K562 (cell line): ENCODE measurements around the gene GNAZ. TPM values are rescaled to one million over a fixed set of nuclear protein-coding genes. Genes with fewer than 3 reads are reported as not detected.
A peak's percentile ranks its signal among the peaks of the same experiment; 100 is the strongest.

Source experiments
- CTCF ChIP-seq, 3 experiments: IDR thresholded peaks in 2 of 3; conservative IDR thresholded peaks in 1 of 3; 2 replicates each; pipeline ENCODE4 v1.5.1; 2011 to 2012; ENCODE audit warnings: low read length in 3 of 3, mild to moderate bottlenecking in 3 of 3, control low read depth in 2 of 3, improper control_type of control experiment in 1 of 3, inconsistent platforms in 1 of 3, low read depth in 1 of 3, mixed read lengths in 1 of 3, moderate library complexity in 1 of 3; ENCODE audit not compliant: insufficient read depth in 2 of 3
- HMG20A ChIP-seq: fragments of 450-650 bp; formaldehyde crosslinking; conservative IDR thresholded peaks from 2 replicates; pipeline ENCODE4 v1.4.0; 2020; ENCODE audit warnings: mild to moderate bottlenecking, mixed read lengths
- HNRNPL ChIP-seq: fragments of 200-400 bp; formaldehyde crosslinking; IDR thresholded peaks from 2 replicates; pipeline ENCODE4 v1.6.1; 2017; ENCODE audit warnings: low read depth, mild to moderate bottlenecking, low read length
- KAT7 ChIP-seq: sonication (generic); formaldehyde crosslinking; IDR thresholded peaks from 2 replicates; pipeline ENCODE4 v1.8.0; 2022; ENCODE audit warnings: missing genetic modification reagents, mild to moderate bottlenecking, borderline replicate concordance
- KLF1 ChIP-seq: fragments of 450-650 bp; IDR thresholded peaks from 2 replicates; pipeline ENCODE4 v1.6.1; 2016; ENCODE audit warnings: missing genetic modification characterization, missing compliant biosample characterization
- MCM2 ChIP-seq: fragments of 450-650 bp; IDR thresholded peaks from 2 replicates; pipeline ENCODE4 v1.6.1; 2017; ENCODE audit warnings: low read depth, mild to moderate bottlenecking
- MCM3 ChIP-seq: fragments of 450-650 bp; IDR thresholded peaks from 2 replicates; pipeline ENCODE4 v1.6.1; 2016
- NFATC3 ChIP-seq: fragments of 450-650 bp; IDR thresholded peaks from 2 replicates; pipeline ENCODE4 v1.6.1; 2017; ENCODE audit warnings: mild to moderate bottlenecking
- POLR2B ChIP-seq: fragments of 450-650 bp; IDR thresholded peaks from 2 replicates; pipeline ENCODE4 v1.6.1; 2018; ENCODE audit warnings: low read depth; ENCODE audit not compliant: partially characterized antibody
- POLR3G ChIP-seq: IDR thresholded peaks from 2 replicates; pipeline ENCODE4 v1.6.1; 2011; ENCODE audit not compliant: insufficient read length, insufficient replicate concordance; ENCODE audit errors: extremely low read depth
- PURB ChIP-seq: sonication (generic); formaldehyde crosslinking; IDR thresholded peaks from 2 replicates; pipeline ENCODE4 v1.9.0; 2021; ENCODE audit warnings: low read depth, mild to moderate bottlenecking, missing genetic modification reagents
- RBM17 ChIP-seq: fragments of 200-400 bp; formaldehyde crosslinking; IDR thresholded peaks from 2 replicates; pipeline ENCODE4 v1.6.1; 2017; ENCODE audit warnings: low read depth, mild to moderate bottlenecking, low read length, borderline replicate concordance
- TEAD2 ChIP-seq: fragments of 450-650 bp; IDR thresholded peaks from 2 replicates; pipeline ENCODE4 v1.6.1; 2016; ENCODE audit warnings: missing genetic modification characterization, control low read depth, missing compliant biosample characterization
- TGIF2 ChIP-seq: sonication (generic); formaldehyde crosslinking; IDR thresholded peaks from 2 replicates; pipeline ENCODE4 v1.8.1; 2022; ENCODE audit warnings: mild to moderate bottlenecking, missing genetic modification reagents, moderate library complexity
- ZC3H4 ChIP-seq: sonication (generic); formaldehyde crosslinking; IDR thresholded peaks from 2 replicates; pipeline ENCODE4 v1.9.0; 2021; ENCODE audit warnings: missing genetic modification reagents, borderline replicate concordance
- ZNF134 ChIP-seq: fragments of 250-450 bp; sonication (Bioruptor Pico); conservative IDR thresholded peaks from 2 replicates; pipeline ENCODE4 v1.4.0; 2020
- ZNF197 ChIP-seq: fragments of 200-800 bp; sonication (Bioruptor generic); IDR thresholded peaks from 2 replicates; pipeline ENCODE4 v1.6.1; 2016; ENCODE audit warnings: low read depth, missing genetic modification characterization, missing compliant biosample characterization
- ZNF431 ChIP-seq: sonication (generic); formaldehyde crosslinking; IDR thresholded peaks from 2 replicates; pipeline ENCODE4 v1.8.0; 2022; ENCODE audit warnings: mild to moderate bottlenecking, missing genetic modification reagents
- polyA plus RNA-seq, 8 experiments: library from polyadenylated mRNA; depleted of rRNA in 4 of 8; stranded (reverse) in 5 of 8; unstranded in 3 of 8; fragments of >200 nt; fragmentation: Nextera tagmentation in 2 of 8; fragmentation: Illumina TruSeq in 1 of 8; extraction: Ambion mirVana in 2 of 8; extraction: Trizol in 1 of 8; gene quantifications; 2 replicates each; pipeline versions ENCODE4 v1.2.1 to v1.2.3, GENCODE V29; 2011 to 2014; ENCODE audit warnings: inconsistent platforms in 1 of 8, missing spikeins in 1 of 8
- total RNA-seq, 7 experiments: library from RNA; depleted of rRNA in 6 of 7; stranded (reverse); fragments of >200 nt in 6 of 7; fragmentation: Illumina TruSeq in 2 of 7; extraction: Trizol in 2 of 7; gene quantifications; 2 replicates each; pipeline versions ENCODE4 v1.2.1 to v1.2.3, GENCODE V29; 2011 to 2021; ENCODE audit warnings: low replicate concordance in 1 of 7
- TF ChIP-seq, protein P1 (sequence below): fragments of 250-450 bp; sonication (Bioruptor Pico); IDR thresholded peaks from 2 replicates; pipeline ENCODE4 v1.9.0; 2021; ENCODE audit warnings: mild to moderate bottlenecking, inconsistent platforms
- TF ChIP-seq, protein P2 (sequence below): sonication (generic); formaldehyde crosslinking; IDR thresholded peaks from 2 replicates; pipeline ENCODE4 v1.8.1; 2022; ENCODE audit warnings: missing genetic modification reagents
- TF ChIP-seq, protein P3 (sequence below): sonication (generic); formaldehyde crosslinking; IDR thresholded peaks from 2 replicates; pipeline ENCODE4 v1.4.0; 2020; ENCODE audit warnings: mild to moderate bottlenecking, missing genetic modification reagents

Gene GNAZ
- total and polyA plus RNA-seq, 9 of the 15 experiments (the other 6 are each of a cell fraction or from before 2014, with no cell fraction given), result 0.04 to 0.22 (median 0.13) TPM; not detected in 3

DNA sequence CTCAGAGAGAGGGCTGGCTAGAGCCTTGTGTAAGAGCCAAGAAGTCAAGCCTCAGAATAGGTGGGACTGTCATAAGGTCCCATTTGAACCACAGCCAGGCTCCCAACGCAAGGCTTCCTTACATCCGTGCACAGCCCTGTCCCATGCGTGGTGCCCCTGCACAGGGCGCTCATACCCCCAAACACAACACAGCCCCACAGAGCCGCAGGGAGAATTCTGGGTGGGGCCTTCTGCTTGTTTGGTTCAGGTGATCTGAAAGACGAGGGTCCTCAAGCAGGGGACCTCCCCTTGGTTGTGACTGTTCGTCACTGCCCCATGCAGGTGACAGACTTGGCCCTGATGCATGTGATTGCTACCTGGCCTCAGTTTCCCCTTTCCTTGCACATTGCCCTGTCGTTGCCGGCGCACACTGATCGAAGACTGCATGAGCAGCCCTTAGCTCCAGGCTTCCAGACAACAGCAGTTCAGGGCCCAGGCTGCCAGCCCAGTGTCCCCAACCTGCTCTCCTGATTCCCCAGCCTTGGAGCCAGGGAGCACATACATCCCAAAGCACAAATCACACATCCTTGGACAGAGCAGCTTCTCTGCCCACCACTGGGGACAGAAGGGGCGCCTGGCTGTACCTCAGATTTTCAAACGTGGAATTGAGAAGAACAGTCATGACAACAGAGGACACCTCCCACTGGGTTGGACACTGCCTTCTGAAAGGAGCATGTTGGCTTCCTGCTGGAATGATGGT lies 22.1 kb downstream of the GNAZ start (continued):
- TF ChIP-seq TGIF2 (no peak), ZC3H4 (no peak), MCM2 (0 out of 2 replicates have a peak, but pooled peaks have one; percentile 8), ZNF134 (CRISPR knock-in tag) (no peak), RBM17 (no peak), HNRNPL (no peak), POLR2B (no peak), HMG20A (CRISPR knock-in tag) (no peak), TEAD2 (tag) (no peak), CTCF (IDR thresholded peaks at IDR 0.05 in 2 of 3, conservative IDR thresholded peaks at IDR 0.05 in 1 of 3; ENCODE audit: insufficient read depth in 2 of 3, low read depth in 1 of 3, low read length in 3 of 3) (no peak), KAT7 (CRISPR knock-in tag) (no peak), PURB (CRISPR knock-in tag) (no peak), NFATC3 (no peak), MCM3 (0 out of 2 replicates have a peak, but pooled peaks have one; percentile 9), POLR3G (no peak), KLF1 (no peak), ZNF197 (CRISPR knock-in tag) (no peak), ZNF431 (no peak)
- TF ChIP-seq, protein P1, sequence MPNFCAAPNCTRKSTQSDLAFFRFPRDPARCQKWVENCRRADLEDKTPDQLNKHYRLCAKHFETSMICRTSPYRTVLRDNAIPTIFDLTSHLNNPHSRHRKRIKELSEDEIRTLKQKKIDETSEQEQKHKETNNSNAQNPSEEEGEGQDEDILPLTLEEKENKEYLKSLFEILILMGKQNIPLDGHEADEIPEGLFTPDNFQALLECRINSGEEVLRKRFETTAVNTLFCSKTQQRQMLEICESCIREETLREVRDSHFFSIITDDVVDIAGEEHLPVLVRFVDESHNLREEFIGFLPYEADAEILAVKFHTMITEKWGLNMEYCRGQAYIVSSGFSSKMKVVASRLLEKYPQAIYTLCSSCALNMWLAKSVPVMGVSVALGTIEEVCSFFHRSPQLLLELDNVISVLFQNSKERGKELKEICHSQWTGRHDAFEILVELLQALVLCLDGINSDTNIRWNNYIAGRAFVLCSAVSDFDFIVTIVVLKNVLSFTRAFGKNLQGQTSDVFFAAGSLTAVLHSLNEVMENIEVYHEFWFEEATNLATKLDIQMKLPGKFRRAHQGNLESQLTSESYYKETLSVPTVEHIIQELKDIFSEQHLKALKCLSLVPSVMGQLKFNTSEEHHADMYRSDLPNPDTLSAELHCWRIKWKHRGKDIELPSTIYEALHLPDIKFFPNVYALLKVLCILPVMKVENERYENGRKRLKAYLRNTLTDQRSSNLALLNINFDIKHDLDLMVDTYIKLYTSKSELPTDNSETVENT (CRISPR knock-in tag), result peak; percentile 23; the same call in 1 of the 2 replicates
- TF ChIP-seq, protein P2, sequence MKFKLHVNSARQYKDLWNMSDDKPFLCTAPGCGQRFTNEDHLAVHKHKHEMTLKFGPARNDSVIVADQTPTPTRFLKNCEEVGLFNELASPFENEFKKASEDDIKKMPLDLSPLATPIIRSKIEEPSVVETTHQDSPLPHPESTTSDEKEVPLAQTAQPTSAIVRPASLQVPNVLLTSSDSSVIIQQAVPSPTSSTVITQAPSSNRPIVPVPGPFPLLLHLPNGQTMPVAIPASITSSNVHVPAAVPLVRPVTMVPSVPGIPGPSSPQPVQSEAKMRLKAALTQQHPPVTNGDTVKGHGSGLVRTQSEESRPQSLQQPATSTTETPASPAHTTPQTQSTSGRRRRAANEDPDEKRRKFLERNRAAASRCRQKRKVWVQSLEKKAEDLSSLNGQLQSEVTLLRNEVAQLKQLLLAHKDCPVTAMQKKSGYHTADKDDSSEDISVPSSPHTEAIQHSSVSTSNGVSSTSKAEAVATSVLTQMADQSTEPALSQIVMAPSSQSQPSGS (CRISPR knock-in tag), result no peak
- TF ChIP-seq, protein P3, sequence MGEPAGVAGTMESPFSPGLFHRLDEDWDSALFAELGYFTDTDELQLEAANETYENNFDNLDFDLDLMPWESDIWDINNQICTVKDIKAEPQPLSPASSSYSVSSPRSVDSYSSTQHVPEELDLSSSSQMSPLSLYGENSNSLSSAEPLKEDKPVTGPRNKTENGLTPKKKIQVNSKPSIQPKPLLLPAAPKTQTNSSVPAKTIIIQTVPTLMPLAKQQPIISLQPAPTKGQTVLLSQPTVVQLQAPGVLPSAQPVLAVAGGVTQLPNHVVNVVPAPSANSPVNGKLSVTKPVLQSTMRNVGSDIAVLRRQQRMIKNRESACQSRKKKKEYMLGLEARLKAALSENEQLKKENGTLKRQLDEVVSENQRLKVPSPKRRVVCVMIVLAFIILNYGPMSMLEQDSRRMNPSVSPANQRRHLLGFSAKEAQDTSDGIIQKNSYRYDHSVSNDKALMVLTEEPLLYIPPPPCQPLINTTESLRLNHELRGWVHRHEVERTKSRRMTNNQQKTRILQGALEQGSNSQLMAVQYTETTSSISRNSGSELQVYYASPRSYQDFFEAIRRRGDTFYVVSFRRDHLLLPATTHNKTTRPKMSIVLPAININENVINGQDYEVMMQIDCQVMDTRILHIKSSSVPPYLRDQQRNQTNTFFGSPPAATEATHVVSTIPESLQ (CRISPR knock-in tag), result no peak
